B cell (primary cell): ENCODE results near the gene MEIS2. TPM values are rescaled to one million over a fixed set of nuclear protein-coding genes. Genes with fewer than 3 reads are reported as not detected.

Source experiments
- ATAC-seq: fragments of 200-7000 bp; cut with Tn5 transposase; one replicate; pipeline ENCODE4 v1.10.0; 2021; ENCODE audit warnings: low read depth, mild to moderate bottlenecking, moderate number of reproducible peaks, moderate library complexity
- CTCF ChIA-PET: fragments of 350-600 bp; sonication (Branson Sonifier 250); formaldehyde crosslinking; loops from one replicate; lab custom pipeline; 2021; ENCODE audit warnings: antibody characterized with exemption, inconsistent platforms; lab: Charles Lee
- POLR2A ChIA-PET: fragments of 350-600 bp; sonication (Branson Sonifier 250); formaldehyde crosslinking; loops from one replicate; lab custom pipeline; 2021; ENCODE audit warnings: antibody characterized with exemption; lab: Charles Lee
- DNase-seq: peaks from one replicate; pipeline ENCODE4 v3.0.0; 2013
- H2AFZ ChIP-seq: 2 replicates; pipeline ENCODE4 v1.6.1; 2012; ENCODE audit warnings: mild to moderate bottlenecking, low read depth, low read length; ENCODE audit not compliant: insufficient read depth, poor library complexity, severe bottlenecking
- H3K27ac ChIP-seq, 2 donors: 1 replicate in 1 of 2; 2 replicates in 1 of 2; pipeline ENCODE4 v1.5.1; 2012 to 2013; ENCODE audit warnings: low read length in 2 of 2, mild to moderate bottlenecking in 2 of 2, moderate library complexity in 1 of 2
- H3K27me3 ChIP-seq, 4 experiments: fragments of 200-600 bp in 1 of 4; sonication (generic) in 1 of 4; replicated peaks in 1 of 4; 1 replicate in 2 of 4; 2 replicates in 2 of 4; pipeline versions ENCODE4 v1.6.1 to v1.7.0; 2013 to 2016; ENCODE audit warnings: low read length in 3 of 4, mild to moderate bottlenecking in 2 of 4, mixed read lengths in 1 of 4, moderate library complexity in 1 of 4; ENCODE audit not compliant: insufficient read depth in 4 of 4, control insufficient read depth in 3 of 4; ENCODE audit errors: control extremely low read depth in 1 of 4
- H3K36me3 ChIP-seq, 2 experiments: replicated peaks in 1 of 2; 1 replicate in 1 of 2; 2 replicates in 1 of 2; pipeline versions ENCODE4 v1.6.1 to v1.7.1; 2013; ENCODE audit warnings: low read length in 1 of 2; ENCODE audit not compliant: insufficient read depth in 2 of 2, control insufficient read depth in 1 of 2; ENCODE audit errors: control extremely low read depth in 1 of 2, extremely low read depth in 1 of 2
- H3K4me1 ChIP-seq, 2 donors: fragments of 200-600 bp in 1 of 2; sonication (generic) in 1 of 2; 1 replicate in 1 of 2; 2 replicates in 1 of 2; pipeline versions ENCODE4 v1.5.1 to v1.6.1; 2013 to 2017; ENCODE audit warnings: low read length in 2 of 2; ENCODE audit not compliant: control insufficient read depth in 2 of 2, insufficient read depth in 2 of 2
- H3K4me2 ChIP-seq: replicated peaks from 2 replicates; pipeline ENCODE3; 2012; ENCODE audit warnings: mild to moderate bottlenecking, low read depth, low read length; ENCODE audit not compliant: poor library complexity, severe bottlenecking
- H3K4me3 ChIP-seq, 5 experiments: fragments of 200-600 bp in 1 of 5; sonication (generic) in 1 of 5; 1 replicate in 3 of 5; 2 replicates in 2 of 5; pipeline versions ENCODE4 v1.5.1 to v1.7.0; 2011 to 2016; ENCODE audit warnings: low read length in 4 of 5, mild to moderate bottlenecking in 4 of 5, low read depth in 2 of 5, control low read depth in 1 of 5, moderate library complexity in 1 of 5; ENCODE audit not compliant: insufficient read depth in 1 of 5; ENCODE audit errors: control extremely low read depth in 1 of 5, extremely low read depth in 1 of 5
- H3K79me2 ChIP-seq: fragments of 200-600 bp; sonication (generic); one replicate; pipeline ENCODE4 v1.6.0; 2016; ENCODE audit warnings: low read length; ENCODE audit not compliant: control insufficient read depth, insufficient read depth
- H3K9ac ChIP-seq: fragments of 200-600 bp; sonication (generic); 2 replicates; pipeline ENCODE4 v1.6.1; 2017; ENCODE audit warnings: mild to moderate bottlenecking, low read length, moderate library complexity
- H3K9me3 ChIP-seq, 3 donors: one replicate each; pipeline versions ENCODE4 v1.6.1 to v1.7.1; 2013; ENCODE audit warnings: low read length in 2 of 3; ENCODE audit not compliant: control insufficient read depth in 2 of 3, insufficient read depth in 1 of 3; ENCODE audit errors: control extremely low read depth in 1 of 3
- H4K20me1 ChIP-seq: 2 replicates; pipeline ENCODE4 v1.6.0; 2012; ENCODE audit warnings: mild to moderate bottlenecking, low read length; ENCODE audit not compliant: insufficient read depth, control insufficient read depth, poor library complexity, severe bottlenecking
- H3K27ac Mint-ChIP-seq: one replicate; pipeline ENCODE4 v1.8.0; 2021; ENCODE audit warnings: mixed read lengths
- H3K27me3 Mint-ChIP-seq: one replicate; pipeline ENCODE4 v1.8.0; 2021; ENCODE audit warnings: mixed read lengths
- H3K4me1 Mint-ChIP-seq: one replicate; pipeline ENCODE4 v1.8.0; 2021; ENCODE audit warnings: mixed read lengths
- H3K4me3 Mint-ChIP-seq: one replicate; pipeline ENCODE4 v1.8.0; 2021; ENCODE audit warnings: mixed read lengths
- H3K9me3 Mint-ChIP-seq: one replicate; pipeline ENCODE4 v1.8.0; 2022; ENCODE audit warnings: mixed read lengths; ENCODE audit not compliant: insufficient read depth
- EZH2 ChIP-seq: IDR thresholded peaks from 2 replicates; pipeline ENCODE4 v1.6.1; 2012; ENCODE audit warnings: borderline replicate concordance, low read depth, mild to moderate bottlenecking, moderate library complexity, low read length; ENCODE audit not compliant: insufficient read depth, poor library complexity, severe bottlenecking
- WGBS: methylation state at CpG from one replicate; pipeline ENCODE4 v1.1.5; 2013; ENCODE audit warnings: missing lambda C conversion rate; ENCODE audit not compliant: insufficient coverage; 5-methylcytosine and 5-hydroxymethylcytosine counted together
- intact Hi-C: fragments of 100-400 bp; cut with micrococcal nuclease; formaldehyde crosslinking; loops from one replicate; pipeline ENCODE4 v1.10.0; 2022
- polyA plus RNA-seq: library from polyadenylated mRNA; depleted of rRNA; stranded (reverse); fragments of >200 nt; gene quantifications from 2 replicates; pipeline ENCODE4 v1.2.3, GENCODE V29; 2012
- total RNA-seq, 2 donors: library from RNA; stranded (reverse); fragments of 120-200 nt in 1 of 2; gene quantifications; 1 replicate in 1 of 2; 2 replicates in 1 of 2; pipeline versions ENCODE4 v1.2.3 to v1.2.4, GENCODE V29; 2013 to 2022
- TF ChIP-seq, protein P1 (sequence below): fragments of 200-600 bp; IDR thresholded peaks from one replicate; pipeline ENCODE4 v1.8.0; 2022; ENCODE audit warnings: antibody characterized with exemption, mild to moderate bottlenecking

Gene MEIS2
- total and polyA plus RNA-seq, 2 donors (not counting 1 experiment from before 2014, with no cell fraction given), result 0.22 TPM; not detected in 1

DNA sequence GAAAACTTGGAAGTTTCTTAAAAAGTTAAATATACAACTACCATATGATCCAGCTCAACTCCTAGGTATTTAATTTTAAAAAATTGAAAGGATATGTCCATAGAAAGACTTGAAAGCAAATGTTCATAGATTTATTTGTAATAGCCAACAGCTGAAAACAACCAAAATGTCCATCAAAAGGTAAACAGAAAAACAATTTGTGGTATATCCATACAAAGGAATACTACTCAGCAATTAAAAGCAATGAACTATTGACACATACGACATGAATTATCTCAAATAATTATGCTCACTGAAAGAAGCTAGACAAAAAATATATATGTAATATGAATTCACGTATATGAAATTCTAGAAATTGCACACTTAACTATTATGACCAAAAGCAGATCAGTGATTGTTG, 249.5 kb downstream of the MEIS2 start:
- Histone ChIP-seq H2AFZ (no peak overlapping the region), H3K9ac (no peak overlapping the region), H3K27ac (no peak overlapping the region), H3K36me3 (no peaks in the 10 kb centered on the region), H4K20me1 (no peaks in the 10 kb centered on the region), H3K4me3 (no peak overlapping the region), H3K9me3 (peaks cover 0 to 3% (median 0%) of the 10 kb centered on the region in 3 donors), H3K79me2 (no peaks in the 10 kb centered on the region), H3K27me3 (no peaks in the 10 kb centered on the region), H3K4me1 (no peaks in the 10 kb centered on the region), H3K4me2 (no peak overlapping the region)
- ChIA-PET CTCF (no interaction called here), POLR2A (no interaction called here)
- ATAC-seq (no peak), DNase-seq (no peak)
- Mint-ChIP-seq H3K4me1 (no peaks in the 10 kb centered on the region), H3K9me3 (no peaks in the 10 kb centered on the region), H3K27me3 (peaks cover 16% of the 10 kb centered on the region), H3K4me3 (no peak overlapping the region), H3K27ac (no peak overlapping the region)
- WGBS, result no CpG with 5 or more reads among the region's 2 CpGs
- intact Hi-C loops, result no loop called here
- TF ChIP-seq, protein P1, sequence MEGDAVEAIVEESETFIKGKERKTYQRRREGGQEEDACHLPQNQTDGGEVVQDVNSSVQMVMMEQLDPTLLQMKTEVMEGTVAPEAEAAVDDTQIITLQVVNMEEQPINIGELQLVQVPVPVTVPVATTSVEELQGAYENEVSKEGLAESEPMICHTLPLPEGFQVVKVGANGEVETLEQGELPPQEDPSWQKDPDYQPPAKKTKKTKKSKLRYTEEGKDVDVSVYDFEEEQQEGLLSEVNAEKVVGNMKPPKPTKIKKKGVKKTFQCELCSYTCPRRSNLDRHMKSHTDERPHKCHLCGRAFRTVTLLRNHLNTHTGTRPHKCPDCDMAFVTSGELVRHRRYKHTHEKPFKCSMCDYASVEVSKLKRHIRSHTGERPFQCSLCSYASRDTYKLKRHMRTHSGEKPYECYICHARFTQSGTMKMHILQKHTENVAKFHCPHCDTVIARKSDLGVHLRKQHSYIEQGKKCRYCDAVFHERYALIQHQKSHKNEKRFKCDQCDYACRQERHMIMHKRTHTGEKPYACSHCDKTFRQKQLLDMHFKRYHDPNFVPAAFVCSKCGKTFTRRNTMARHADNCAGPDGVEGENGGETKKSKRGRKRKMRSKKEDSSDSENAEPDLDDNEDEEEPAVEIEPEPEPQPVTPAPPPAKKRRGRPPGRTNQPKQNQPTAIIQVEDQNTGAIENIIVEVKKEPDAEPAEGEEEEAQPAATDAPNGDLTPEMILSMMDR, result no peak

- Histone ChIP-seq H3K27me3 (no peaks in the 10 kb centered on the region), H3K4me3 (no peak overlapping the region), H4K20me1 (no peaks in the 10 kb centered on the region), H3K27ac (no peak overlapping the region), H3K9me3 (no peaks in the 10 kb centered on the region), H3K36me3 (no peaks in the 10 kb centered on the region), H3K4me1 (no peaks in the 10 kb centered on the region), H2AFZ (no peak overlapping the region), H3K4me2 (no peak overlapping the region), H3K9ac (no peak overlapping the region), H3K79me2 (no peaks in the 10 kb centered on the region)
- Mint-ChIP-seq H3K27me3 (peaks cover 21% of the 10 kb centered on the region), H3K4me1 (no peaks in the 10 kb centered on the region), H3K9me3 (no peaks in the 10 kb centered on the region), H3K4me3 (no peak overlapping the region), H3K27ac (no peak overlapping the region)
- DNase-seq, result no peak
- TF ChIP-seq, protein P1, result no peak
- TF ChIP-seq EZH2, result no peak
- ChIA-PET POLR2A (no interaction called here), CTCF (no interaction called here)
- no peak for ATAC-seq
- intact Hi-C loops, result no loop called here
Observed at GRCh38 chr15:36845270-36845669, 255.1 kb downstream of the MEIS2 start.
